BJ (cell line): ENCODE data around the gene DCDC1. TPM values are rescaled to one million over a fixed set of nuclear protein-coding genes. Genes with fewer than 3 reads are reported as not detected.

Experiments
- CTCF ChIA-PET: fragments of 350-600 bp; formaldehyde crosslinking; extraction: SDS; loops from one replicate; lab custom pipeline; 2021; ENCODE audit warnings: antibody characterized with exemption, inconsistent platforms; lab: Yijun Ruan, JAX
- POLR2A ChIA-PET: fragments of 300-600 bp; sonication (Branson Sonifier 250); formaldehyde crosslinking; extraction: SDS; loops from one replicate; lab custom pipeline; 2021; ENCODE audit warnings: antibody characterized with exemption; lab: Charles Lee
- DNase-seq: peaks from one replicate; pipeline ENCODE4 v3.0.0-alpha.2; 2011; ENCODE audit warnings: low read depth
- H3K27me3 ChIP-seq: 2 replicates; pipeline ENCODE4 v1.6.0; 2011; ENCODE audit warnings: low read length; ENCODE audit not compliant: control insufficient read depth, insufficient read depth
- H3K36me3 ChIP-seq: 2 replicates; pipeline ENCODE4 v1.5.1; 2011; ENCODE audit warnings: low read length; ENCODE audit not compliant: control insufficient read depth, insufficient read depth
- H3K4me3 ChIP-seq: 2 replicates; pipeline ENCODE4 v1.5.1; 2011; ENCODE audit warnings: low read depth, mild to moderate bottlenecking, control low read depth, low read length
- polyA plus RNA-seq: library from polyadenylated mRNA; depleted of rRNA; stranded (reverse); fragments of >200 nt; gene quantifications from 2 replicates; pipeline ENCODE4 v1.2.3, GENCODE V29; 2011
- TF ChIP-seq, protein P1 (sequence below): IDR thresholded peaks from 2 replicates; pipeline ENCODE4 v1.5.1; 2011; ENCODE audit warnings: low read depth, mild to moderate bottlenecking, control low read depth, inconsistent platforms, low read length, moderate library complexity; ENCODE audit not compliant: insufficient read depth

The DCDC1 gene
- polyA plus RNA-seq, 1 experiment = not detected

DNA sequence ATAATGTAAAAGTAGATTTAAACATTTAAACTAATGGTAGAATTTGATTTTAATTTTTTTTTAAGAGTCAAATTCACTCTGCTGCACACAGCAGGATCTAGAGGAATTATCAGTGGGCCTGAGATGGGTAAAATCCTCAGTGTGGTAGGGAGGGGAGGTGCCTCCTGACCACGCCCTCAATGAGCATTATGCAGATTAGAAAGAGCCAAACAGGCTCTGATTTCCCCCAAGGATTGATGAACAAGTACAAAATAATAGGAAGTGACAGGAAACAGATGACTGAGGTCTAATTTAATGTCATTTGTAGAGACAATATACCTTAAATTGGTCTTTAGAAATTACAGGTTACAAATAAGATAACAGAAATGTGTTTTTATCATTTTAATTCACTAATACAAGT, 155.2 kb downstream of the DCDC1 start:
- DNase-seq = no peak
- TF ChIP-seq, protein P1, sequence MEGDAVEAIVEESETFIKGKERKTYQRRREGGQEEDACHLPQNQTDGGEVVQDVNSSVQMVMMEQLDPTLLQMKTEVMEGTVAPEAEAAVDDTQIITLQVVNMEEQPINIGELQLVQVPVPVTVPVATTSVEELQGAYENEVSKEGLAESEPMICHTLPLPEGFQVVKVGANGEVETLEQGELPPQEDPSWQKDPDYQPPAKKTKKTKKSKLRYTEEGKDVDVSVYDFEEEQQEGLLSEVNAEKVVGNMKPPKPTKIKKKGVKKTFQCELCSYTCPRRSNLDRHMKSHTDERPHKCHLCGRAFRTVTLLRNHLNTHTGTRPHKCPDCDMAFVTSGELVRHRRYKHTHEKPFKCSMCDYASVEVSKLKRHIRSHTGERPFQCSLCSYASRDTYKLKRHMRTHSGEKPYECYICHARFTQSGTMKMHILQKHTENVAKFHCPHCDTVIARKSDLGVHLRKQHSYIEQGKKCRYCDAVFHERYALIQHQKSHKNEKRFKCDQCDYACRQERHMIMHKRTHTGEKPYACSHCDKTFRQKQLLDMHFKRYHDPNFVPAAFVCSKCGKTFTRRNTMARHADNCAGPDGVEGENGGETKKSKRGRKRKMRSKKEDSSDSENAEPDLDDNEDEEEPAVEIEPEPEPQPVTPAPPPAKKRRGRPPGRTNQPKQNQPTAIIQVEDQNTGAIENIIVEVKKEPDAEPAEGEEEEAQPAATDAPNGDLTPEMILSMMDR = no peak
- ChIA-PET CTCF (no interaction called here), POLR2A (no interaction called here)
- no peak overlapping the region for H3K4me3 ChIP-seq
- H3K36me3 ChIP-seq = no peaks in the 10 kb centered on the region
- no peaks in the 10 kb centered on the region for H3K27me3 ChIP-seq

DNA sequence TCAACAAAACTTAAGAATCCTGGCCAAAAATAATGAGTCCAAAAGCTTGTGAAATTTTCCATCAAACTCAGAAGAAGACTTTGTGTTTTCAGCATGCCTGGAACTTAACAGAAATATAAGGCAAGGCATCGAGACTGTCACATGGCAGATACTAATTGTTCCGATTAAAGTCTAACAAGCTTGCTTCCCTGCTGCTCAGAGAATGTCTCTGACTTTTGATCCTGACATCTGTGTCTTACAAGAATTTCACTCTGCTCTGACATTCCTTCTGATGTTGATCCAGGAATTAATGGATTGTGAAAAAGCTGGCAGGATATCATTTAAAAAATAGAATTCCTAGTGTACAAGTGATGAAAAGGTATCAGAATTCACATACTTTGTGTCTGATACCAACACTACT, 170.2 kb downstream of the DCDC1 start:
- TF ChIP-seq, protein P1 = no peak
- Histone ChIP-seq H3K36me3 (no peaks in the 10 kb centered on the region), H3K27me3 (no peaks in the 10 kb centered on the region), H3K4me3 (no peak overlapping the region)
- POLR2A ChIA-PET = no interaction called here
- no peak for DNase-seq
- CTCF ChIA-PET = interaction anchor here (0.6 kb wide), 1 partner anchor 569 kb away, joined by 3 read pairs; no protein-coding TSS in a partner anchor

GRCh38 chr11:31173926-31174680, 195.4 kb downstream of the DCDC1 start:
- Histone ChIP-seq H3K4me3 (no peak overlapping the region), H3K27me3 (no peaks in the 10 kb centered on the region), H3K36me3 (no peaks in the 10 kb centered on the region)
- no peak for DNase-seq
- ChIA-PET CTCF (no interaction called here), POLR2A (no interaction called here)
- TF ChIP-seq, protein P1 = no peak

- POLR2A ChIA-PET = no interaction called here
- H3K36me3 ChIP-seq = no peaks in the 10 kb centered on the region
- H3K4me3 ChIP-seq = no peak overlapping the region
- H3K27me3 ChIP-seq = no peaks in the 10 kb centered on the region
- CTCF ChIA-PET = no interaction called here
- TF ChIP-seq, protein P1 = no peak
- DNase-seq = no peak
Measured at GRCh38 chr11:31160504-31161422, 208.8 kb downstream of the DCDC1 start.

DNA sequence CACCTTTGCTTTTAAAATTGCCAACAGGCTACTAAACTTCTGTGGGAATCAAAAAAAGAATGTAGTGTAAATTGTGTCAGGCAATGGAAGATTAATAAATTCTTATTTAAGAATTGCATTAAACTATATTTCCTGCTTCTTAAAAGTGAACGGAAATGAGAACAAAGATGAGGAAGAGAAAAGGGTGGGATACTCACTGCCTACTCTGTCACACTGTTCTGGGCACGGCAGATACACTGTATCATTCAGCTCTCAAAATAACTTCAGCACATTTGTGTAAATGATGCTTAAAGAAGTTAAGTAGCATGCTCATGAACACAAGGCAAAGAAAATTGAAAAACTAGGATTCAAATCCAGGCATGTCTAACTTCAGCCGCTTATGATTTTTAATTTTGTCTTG, 218.7 kb downstream of the DCDC1 start:
- ChIA-PET CTCF (no interaction called here), POLR2A (no interaction called here)
- no peak overlapping the region for H3K4me3 ChIP-seq
- no peaks in the 10 kb centered on the region for H3K36me3 ChIP-seq
- DNase-seq = no peak
- H3K27me3 ChIP-seq = no peaks in the 10 kb centered on the region
- TF ChIP-seq, protein P1 = no peak
